Measurements from ENCODE around the gene KLHDC8A. TPM values are rescaled to one million over a fixed set of nuclear protein-coding genes. Genes with fewer than 3 reads are reported as not detected.

The KLHDC8A gene
- polyA plus RNA-seq, 1 donor (not counting 4 experiments of a cell fraction or from before 2014, with no cell fraction given), result not detected

DNA sequence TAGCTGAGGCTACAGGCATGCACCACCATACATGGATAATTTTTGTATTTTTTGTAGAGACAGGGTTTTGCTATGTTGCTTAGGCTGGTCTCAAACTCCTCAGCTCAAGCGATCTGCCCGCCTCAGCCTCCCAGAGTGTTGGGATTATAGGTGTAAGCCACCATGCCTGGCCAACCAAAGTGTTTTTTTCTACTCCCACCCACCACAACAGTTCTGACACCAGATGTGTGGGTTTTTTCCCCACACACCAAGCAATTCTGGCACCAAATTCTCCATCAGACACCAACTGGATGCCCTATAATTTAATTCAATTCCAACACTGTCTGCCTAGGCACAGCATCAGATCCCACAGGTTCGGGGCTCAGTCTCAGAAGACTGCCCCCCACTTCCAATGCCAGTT lies 20.6 kb upstream of the KLHDC8A start:
- no peak for TF ChIP-seq EZH2 (IDR thresholded peaks at IDR 0.05; ENCODE audit: low read length)
- TF ChIP-seq, protein P1, sequence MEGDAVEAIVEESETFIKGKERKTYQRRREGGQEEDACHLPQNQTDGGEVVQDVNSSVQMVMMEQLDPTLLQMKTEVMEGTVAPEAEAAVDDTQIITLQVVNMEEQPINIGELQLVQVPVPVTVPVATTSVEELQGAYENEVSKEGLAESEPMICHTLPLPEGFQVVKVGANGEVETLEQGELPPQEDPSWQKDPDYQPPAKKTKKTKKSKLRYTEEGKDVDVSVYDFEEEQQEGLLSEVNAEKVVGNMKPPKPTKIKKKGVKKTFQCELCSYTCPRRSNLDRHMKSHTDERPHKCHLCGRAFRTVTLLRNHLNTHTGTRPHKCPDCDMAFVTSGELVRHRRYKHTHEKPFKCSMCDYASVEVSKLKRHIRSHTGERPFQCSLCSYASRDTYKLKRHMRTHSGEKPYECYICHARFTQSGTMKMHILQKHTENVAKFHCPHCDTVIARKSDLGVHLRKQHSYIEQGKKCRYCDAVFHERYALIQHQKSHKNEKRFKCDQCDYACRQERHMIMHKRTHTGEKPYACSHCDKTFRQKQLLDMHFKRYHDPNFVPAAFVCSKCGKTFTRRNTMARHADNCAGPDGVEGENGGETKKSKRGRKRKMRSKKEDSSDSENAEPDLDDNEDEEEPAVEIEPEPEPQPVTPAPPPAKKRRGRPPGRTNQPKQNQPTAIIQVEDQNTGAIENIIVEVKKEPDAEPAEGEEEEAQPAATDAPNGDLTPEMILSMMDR (optimal IDR thresholded peaks at IDR 0.05 in 1 of 3, IDR thresholded peaks at IDR 0.05 in 1 of 3, conservative IDR thresholded peaks at IDR 0.05 in 1 of 3; ENCODE audit: extremely low read depth in 1 of 3, insufficient read depth in 2 of 3, low read length in 3 of 3), result no peak
- no peaks in the 10 kb centered on the region for H3K36me3 ChIP-seq (ENCODE audit: control insufficient read depth in 2 of 2, extremely low read depth in 1 of 2, insufficient read depth in 2 of 2, low read length in 2 of 2)
- no peaks in the 10 kb centered on the region for H3K9me3 ChIP-seq (ENCODE audit: control insufficient read depth, low read depth, low read length)
- no peaks in the 10 kb centered on the region for H3K79me2 ChIP-seq (ENCODE audit: control insufficient read depth, insufficient read depth, low read length)
- no peak overlapping the region for H3K4me2 ChIP-seq (ENCODE audit: control insufficient read depth, extremely low read depth, insufficient read depth, low read depth, low read length)
- no peak overlapping the region for H3K9ac ChIP-seq (ENCODE audit: control insufficient read depth, extremely low read depth, insufficient read depth, low read length)
- H3K27ac ChIP-seq (ENCODE audit: control insufficient read depth, insufficient read depth, low read length), result no peak overlapping the region
- no peaks in the 10 kb centered on the region for H3K9me1 ChIP-seq (ENCODE audit: control insufficient read depth, extremely low read depth, insufficient read depth, low read length)
- H4K20me1 ChIP-seq (ENCODE audit: control insufficient read depth, extremely low read depth, insufficient read depth, low read length), result no peaks in the 10 kb centered on the region
- no peak overlapping the region for H3K4me3 ChIP-seq (ENCODE audit: control insufficient read depth in 2 of 3, extremely low read depth in 1 of 3, insufficient read depth in 2 of 3, low read depth in 1 of 3, low read length in 3 of 3)
- dilution Hi-C loops (cut with MboI; ENCODE audit: extremely low pct_ligation_motif_present, low sequenced_read_pairs), result no loop called here
- FAIRE-seq (no peak), DNase-seq (ENCODE audit: low read depth, low spot score) (no peak)
- H3K27me3 ChIP-seq (ENCODE audit: control insufficient read depth, extremely low read depth, insufficient read depth, low read length), result peaks cover 13% of the 10 kb centered on the region
- H2AFZ ChIP-seq (ENCODE audit: control insufficient read depth, low read length), result no peak overlapping the region
- H3K4me1 ChIP-seq (ENCODE audit: control insufficient read depth, extremely low read depth, insufficient read depth, low read length), result peaks cover 29% of the 10 kb centered on the region

DNA sequence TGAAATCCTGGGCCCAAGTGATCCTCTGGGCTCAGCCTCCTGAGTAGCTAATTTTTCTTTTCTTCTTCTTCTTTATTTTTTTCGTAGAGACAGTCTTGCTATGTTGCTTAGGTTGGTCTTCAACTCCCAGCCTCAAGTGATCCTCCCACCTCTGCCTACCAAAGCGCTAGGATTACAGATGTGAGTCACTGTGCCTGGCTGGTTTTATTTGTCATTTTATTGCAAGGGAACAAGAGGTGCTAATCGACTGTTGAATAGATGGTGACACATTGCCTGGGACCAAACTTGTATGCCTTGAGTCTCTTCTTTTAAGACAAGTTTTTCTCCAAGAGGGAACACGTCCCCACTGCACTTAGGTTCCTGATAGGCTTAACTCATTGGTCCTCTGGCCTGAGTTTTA lies 20.0 kb upstream of the KLHDC8A start:
- FAIRE-seq (no peak), DNase-seq (ENCODE audit: low read depth, low spot score) (no peak)
- H3K4me2 ChIP-seq (ENCODE audit: control insufficient read depth, extremely low read depth, insufficient read depth, low read depth, low read length), result no peak overlapping the region

More for the DNA sequence above, 20.0 kb upstream of the KLHDC8A start:
- no peak overlapping the region for H3K9ac ChIP-seq (ENCODE audit: control insufficient read depth, extremely low read depth, insufficient read depth, low read length)
- H3K27me3 ChIP-seq (ENCODE audit: control insufficient read depth, extremely low read depth, insufficient read depth, low read length), result peaks cover 13% of the 10 kb centered on the region
- no peaks in the 10 kb centered on the region for H3K9me3 ChIP-seq (ENCODE audit: control insufficient read depth, low read depth, low read length)
- H4K20me1 ChIP-seq (ENCODE audit: control insufficient read depth, extremely low read depth, insufficient read depth, low read length), result no peaks in the 10 kb centered on the region
- peaks cover 29% of the 10 kb centered on the region for H3K4me1 ChIP-seq (ENCODE audit: control insufficient read depth, extremely low read depth, insufficient read depth, low read length)
- dilution Hi-C loops (cut with MboI; ENCODE audit: extremely low pct_ligation_motif_present, low sequenced_read_pairs), result no loop called here
- no peak overlapping the region for H3K27ac ChIP-seq (ENCODE audit: control insufficient read depth, insufficient read depth, low read length)
- H3K79me2 ChIP-seq (ENCODE audit: control insufficient read depth, insufficient read depth, low read length), result no peaks in the 10 kb centered on the region
- no peaks in the 10 kb centered on the region for H3K9me1 ChIP-seq (ENCODE audit: control insufficient read depth, extremely low read depth, insufficient read depth, low read length)
- H2AFZ ChIP-seq (ENCODE audit: control insufficient read depth, low read length), result no peak overlapping the region
- H3K36me3 ChIP-seq (ENCODE audit: control insufficient read depth in 2 of 2, extremely low read depth in 1 of 2, insufficient read depth in 2 of 2, low read length in 2 of 2), result no peaks in the 10 kb centered on the region
- TF ChIP-seq, protein P1 (optimal IDR thresholded peaks at IDR 0.05 in 1 of 3, IDR thresholded peaks at IDR 0.05 in 1 of 3, conservative IDR thresholded peaks at IDR 0.05 in 1 of 3; ENCODE audit: extremely low read depth in 1 of 3, insufficient read depth in 2 of 3, low read length in 3 of 3), result no peak
- no peak for TF ChIP-seq EZH2 (IDR thresholded peaks at IDR 0.05; ENCODE audit: low read length)
- H3K4me3 ChIP-seq (ENCODE audit: control insufficient read depth in 2 of 3, extremely low read depth in 1 of 3, insufficient read depth in 2 of 3, low read depth in 1 of 3, low read length in 3 of 3), result no peak overlapping the region

Measured in keratinocyte (primary cell).